HG03571 (cell line): ENCODE measurements around the gene NDN.

Source experiments
- ATAC-seq: cut with Tn5 transposase; IDR thresholded peaks from one replicate; pipeline ENCODE4 v1.9.1; 2021; ENCODE audit not compliant: unreplicated experiment

NDN gene

DNA sequence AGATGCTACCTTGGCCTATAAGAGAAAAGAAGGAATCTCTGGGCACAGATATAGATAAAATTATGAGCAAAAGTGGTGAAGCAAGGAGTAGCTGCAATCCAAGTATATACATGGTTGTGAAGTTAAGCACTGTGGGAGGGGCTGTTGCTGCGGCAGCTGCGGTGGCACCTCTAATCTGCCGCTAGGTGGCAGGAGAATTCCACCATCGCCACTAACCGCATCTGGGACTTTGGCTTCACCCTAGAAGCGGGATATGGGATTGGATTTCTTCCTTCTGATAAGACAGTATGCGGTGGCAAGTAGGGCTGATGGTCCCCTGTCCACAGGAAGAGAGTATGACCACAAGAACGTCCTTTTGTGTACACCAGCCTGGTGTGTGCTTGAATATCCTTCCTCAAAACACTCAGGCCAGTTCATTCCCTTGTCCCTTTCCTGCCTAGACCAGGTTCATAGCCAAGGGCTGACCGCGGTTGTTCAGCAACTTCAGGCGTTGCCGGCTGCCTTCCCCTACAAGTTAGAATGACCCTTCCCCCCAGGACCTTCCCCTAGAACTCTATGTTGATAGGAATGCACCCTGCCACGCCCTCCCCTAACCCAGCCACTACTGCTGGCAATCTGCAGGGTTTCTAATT, 44.6 kb downstream of the NDN start:
- no peak for ATAC-seq
